AG04449 (cell line): ENCODE results near the gene AMMECR1.

ENCODE experiments used
- CTCF ChIA-PET: fragments of 350-600 bp; formaldehyde crosslinking; extraction: SDS; loops from one replicate; lab custom pipeline; 2021; ENCODE audit warnings: antibody characterized with exemption; lab: Yijun Ruan, JAX
- POLR2A ChIA-PET: fragments of 400-600, 350-600 bp; formaldehyde crosslinking; extraction: SDS; loops from one replicate; lab custom pipeline; 2020; ENCODE audit warnings: antibody characterized with exemption, inconsistent platforms; lab: Yijun Ruan, JAX
- DNase-seq: peaks from one replicate; pipeline ENCODE4 v3.0.0-alpha.2; 2010; ENCODE audit warnings: low read depth, low spot score
- H3K4me3 ChIP-seq: 2 replicates; pipeline ENCODE4 v1.5.1; 2011; ENCODE audit warnings: low read depth, mild to moderate bottlenecking, control low read depth, low read length
- CTCF ChIP-seq: IDR thresholded peaks from one replicate; pipeline ENCODE4 v1.5.1; 2011; ENCODE audit warnings: mild to moderate bottlenecking, moderate library complexity, low read length, control low read depth, inconsistent platforms; ENCODE audit not compliant: insufficient read depth; ENCODE audit errors: missing control alignments

The AMMECR1 gene

GRCh38 chrX:110216027-110216426 is 101.9 kb downstream of the AMMECR1 start:
- ChIA-PET CTCF (no interaction called here), POLR2A (no interaction called here)
- TF ChIP-seq CTCF, result no peak
- DNase-seq, result no peak
- no peak overlapping the region for H3K4me3 ChIP-seq

GRCh38 chrX:110215411-110215810 is 102.5 kb downstream of the AMMECR1 start:
- no peak for DNase-seq

DNA sequence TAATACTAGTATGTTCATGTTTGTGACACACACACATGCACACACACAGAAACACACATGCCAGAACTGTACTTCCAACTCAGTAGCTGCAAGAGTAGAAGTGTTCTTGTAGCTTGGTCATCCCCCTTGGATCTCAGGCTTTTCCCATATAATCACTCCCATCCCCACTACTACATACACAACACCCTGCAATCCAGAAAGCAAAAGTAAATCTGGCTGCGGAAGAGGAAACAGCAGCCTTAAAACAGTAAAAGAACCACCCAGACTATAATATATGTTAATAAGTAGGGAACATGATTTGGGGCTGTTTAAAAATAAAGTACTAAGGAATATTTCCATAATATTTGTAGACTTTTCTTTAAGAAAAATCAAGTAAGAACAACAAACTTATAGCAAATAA is 103.2 kb downstream of the AMMECR1 start:
- TF ChIP-seq CTCF, result no peak
- ChIA-PET CTCF (no interaction called here), POLR2A (no interaction called here)
- no peak overlapping the region for H3K4me3 ChIP-seq
- DNase-seq, result no peak

More at GRCh38 chrX:110215411-110215810, 102.5 kb downstream of the AMMECR1 start:
- ChIA-PET POLR2A (no interaction called here), CTCF (no interaction called here)
- no peak overlapping the region for H3K4me3 ChIP-seq
- no peak for TF ChIP-seq CTCF

- DNase-seq, result no peak
- ChIA-PET CTCF (no interaction called here), POLR2A (no interaction called here)
- no peak overlapping the region for H3K4me3 ChIP-seq
- no peak for TF ChIP-seq CTCF
Observed at GRCh38 chrX:110213183-110213582, 104.7 kb downstream of the AMMECR1 start.

DNA sequence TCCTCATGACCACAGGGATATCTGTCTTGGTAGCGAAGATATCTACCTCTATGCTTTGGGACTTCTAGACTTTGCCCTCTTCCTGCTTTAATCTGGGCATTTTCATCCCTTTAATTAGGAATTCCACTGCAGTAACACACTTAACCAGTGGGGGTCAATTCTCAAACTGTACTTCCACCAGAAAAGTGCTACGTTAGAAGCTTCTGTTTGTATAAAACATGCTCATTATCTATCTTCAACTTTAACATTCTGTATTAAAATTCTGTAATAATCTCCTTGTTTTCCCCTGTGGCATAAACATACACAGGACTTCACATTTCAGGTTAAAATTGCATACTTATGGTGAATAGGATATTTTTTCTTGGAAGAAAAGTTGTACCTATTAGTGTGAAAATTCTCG is 105.6 kb downstream of the AMMECR1 start:
- no peak for TF ChIP-seq CTCF
- no peak for DNase-seq
- ChIA-PET POLR2A (no interaction called here), CTCF (no interaction called here)
- no peak overlapping the region for H3K4me3 ChIP-seq

- ChIA-PET CTCF (interaction anchor here (1.0 to 2.4 kb wide), 4 partner anchors 65 to 202 kb away, joined by 3 to 9 read pairs (median 6); no protein-coding TSS in a partner anchor), POLR2A (interaction anchor here (1.0 kb wide), 1 partner anchor 204 kb away, joined by 3 read pairs; no protein-coding TSS in a partner anchor)
- no peak for DNase-seq
- no peak overlapping the region for H3K4me3 ChIP-seq
- TF ChIP-seq CTCF, result no peak
Observed at GRCh38 chrX:110211340-110211739, 106.5 kb downstream of the AMMECR1 start.
